SK-N-SH treated with all-trans-retinoic acid at 6 μM for 48 hours (cell line): Measurements from ENCODE around the gene XDH.

Experiments used
- ATAC-seq: fragments of 200-7000 bp; cut with Tn5 transposase; 3 replicates; pipeline ENCODE4 v1.9.1; 2020; ENCODE audit warnings: mild to moderate bottlenecking, moderate library complexity
- CSDC2 ChIP-seq: fragments of 250-450 bp; sonication (Bioruptor Pico); IDR thresholded peaks from 2 replicates; pipeline ENCODE4 v1.5.0; 2020; ENCODE audit warnings: mild to moderate bottlenecking, moderate library complexity
- ESRRG ChIP-seq: fragments of 250-450 bp; sonication (Bioruptor Pico); IDR thresholded peaks from 2 replicates; pipeline ENCODE4 v1.6.1; 2021; ENCODE audit warnings: mild to moderate bottlenecking
- GLIS3 ChIP-seq: fragments of 250-450 bp; sonication (Bioruptor Pico); IDR thresholded peaks from 2 replicates; pipeline ENCODE4 v1.5.0; 2020; ENCODE audit warnings: mild to moderate bottlenecking, moderate library complexity
- ISL1 ChIP-seq: fragments of 250-450 bp; sonication (Bioruptor Pico); IDR thresholded peaks from 2 replicates; pipeline ENCODE4 v2.1.2; 2022; ENCODE audit warnings: mild to moderate bottlenecking, moderate library complexity
- OSR1 ChIP-seq: fragments of 250-450 bp; sonication (Bioruptor Pico); IDR thresholded peaks from 2 replicates; pipeline ENCODE4 v1.8.0; 2022; ENCODE audit warnings: moderate library complexity, mild to moderate bottlenecking, inconsistent platforms
- PATZ1 ChIP-seq: fragments of 250-450 bp; sonication (Bioruptor Pico); IDR thresholded peaks from 2 replicates; pipeline ENCODE4 v1.8.0; 2020; ENCODE audit warnings: mild to moderate bottlenecking, moderate library complexity, borderline replicate concordance
- POU6F1 ChIP-seq: fragments of 250-450 bp; sonication (Bioruptor Pico); IDR thresholded peaks from 2 replicates; pipeline ENCODE4 v1.8.0; 2021; ENCODE audit warnings: low read depth, mild to moderate bottlenecking, moderate library complexity, borderline replicate concordance
- PPARA ChIP-seq: fragments of 250-450 bp; sonication (Bioruptor Pico); IDR thresholded peaks from 2 replicates; pipeline ENCODE4 v1.5.0; 2020; ENCODE audit warnings: mild to moderate bottlenecking, borderline replicate concordance
- RARB ChIP-seq: fragments of 250-450 bp; sonication (Bioruptor Pico); IDR thresholded peaks from 2 replicates; pipeline ENCODE4 v1.8.0; 2021; ENCODE audit warnings: mild to moderate bottlenecking, moderate library complexity
- SNAI2 ChIP-seq: fragments of 250-450 bp; sonication (Bioruptor Pico); IDR thresholded peaks from 2 replicates; pipeline ENCODE4 v1.5.0; 2020; ENCODE audit warnings: mild to moderate bottlenecking, moderate library complexity
- TCF4 ChIP-seq: fragments of 250-450 bp; sonication (Bioruptor Pico); IDR thresholded peaks from 2 replicates; pipeline ENCODE4 v1.8.0; 2021; ENCODE audit warnings: mild to moderate bottlenecking, moderate library complexity, borderline replicate concordance
- ZC3H10 ChIP-seq: fragments of 250-450 bp; sonication (Bioruptor Pico); IDR thresholded peaks from 2 replicates; pipeline ENCODE4 v1.5.1; 2021; ENCODE audit warnings: mild to moderate bottlenecking, moderate library complexity
- ZFP3 ChIP-seq: fragments of 250-450 bp; sonication (Bioruptor Pico); IDR thresholded peaks from 2 replicates; pipeline ENCODE4 v1.5.0; 2020; ENCODE audit warnings: mild to moderate bottlenecking, moderate library complexity
- ZNF565 ChIP-seq: fragments of 450-650 bp; formaldehyde crosslinking; conservative IDR thresholded peaks from 2 replicates; pipeline ENCODE4 v1.5.0; 2020; ENCODE audit warnings: low read depth, mild to moderate bottlenecking, moderate library complexity
- ZNF70 ChIP-seq: fragments of 450-650 bp; formaldehyde crosslinking; IDR thresholded peaks from 2 replicates; pipeline ENCODE4 v1.5.0; 2020; ENCODE audit warnings: mild to moderate bottlenecking, moderate library complexity
- ZNF8 ChIP-seq: fragments of 450-650 bp; formaldehyde crosslinking; IDR thresholded peaks from 2 replicates; pipeline ENCODE4 v1.5.0; 2020; ENCODE audit warnings: mild to moderate bottlenecking, moderate library complexity
- TF ChIP-seq, protein P1 (sequence below): fragments of 250-450 bp; sonication (Bioruptor Pico); IDR thresholded peaks from 2 replicates; pipeline ENCODE4 v1.5.1; 2020; ENCODE audit warnings: low read depth, mild to moderate bottlenecking, moderate library complexity
- TF ChIP-seq, protein P2 (sequence below): fragments of 250-450 bp; sonication (Bioruptor Pico); IDR thresholded peaks from 2 replicates; pipeline ENCODE4 v1.5.0; 2020; ENCODE audit warnings: mild to moderate bottlenecking, moderate library complexity

Gene XDH

GRCh38 chr2:31348618-31349017, 65.9 kb downstream of the XDH start:
- no peak for TF ChIP-seq ZNF70 (CRISPR knock-in tag)
- no peak for TF ChIP-seq PPARA (CRISPR knock-in tag)
- no peak for TF ChIP-seq POU6F1 (CRISPR knock-in tag)
- no peak for TF ChIP-seq RARB (CRISPR knock-in tag)
- TF ChIP-seq ISL1 (CRISPR knock-in tag) = no peak
- TF ChIP-seq ZNF8 (CRISPR knock-in tag) = no peak
- TF ChIP-seq GLIS3 (CRISPR knock-in tag) = no peak
- TF ChIP-seq PATZ1 (CRISPR knock-in tag) = no peak
- TF ChIP-seq, protein P1, sequence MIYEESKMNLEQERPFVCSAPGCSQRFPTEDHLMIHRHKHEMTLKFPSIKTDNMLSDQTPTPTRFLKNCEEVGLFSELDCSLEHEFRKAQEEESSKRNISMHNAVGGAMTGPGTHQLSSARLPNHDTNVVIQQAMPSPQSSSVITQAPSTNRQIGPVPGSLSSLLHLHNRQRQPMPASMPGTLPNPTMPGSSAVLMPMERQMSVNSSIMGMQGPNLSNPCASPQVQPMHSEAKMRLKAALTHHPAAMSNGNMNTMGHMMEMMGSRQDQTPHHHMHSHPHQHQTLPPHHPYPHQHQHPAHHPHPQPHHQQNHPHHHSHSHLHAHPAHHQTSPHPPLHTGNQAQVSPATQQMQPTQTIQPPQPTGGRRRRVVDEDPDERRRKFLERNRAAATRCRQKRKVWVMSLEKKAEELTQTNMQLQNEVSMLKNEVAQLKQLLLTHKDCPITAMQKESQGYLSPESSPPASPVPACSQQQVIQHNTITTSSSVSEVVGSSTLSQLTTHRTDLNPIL = no peak
- no peak for TF ChIP-seq ZNF565 (CRISPR knock-in tag)
- TF ChIP-seq SNAI2 (CRISPR knock-in tag) = no peak
- TF ChIP-seq ZFP3 (CRISPR knock-in tag) = no peak
- ATAC-seq = no peak

GRCh38 chr2:31347750-31348149, 66.8 kb downstream of the XDH start:
- TF ChIP-seq, protein P2, sequence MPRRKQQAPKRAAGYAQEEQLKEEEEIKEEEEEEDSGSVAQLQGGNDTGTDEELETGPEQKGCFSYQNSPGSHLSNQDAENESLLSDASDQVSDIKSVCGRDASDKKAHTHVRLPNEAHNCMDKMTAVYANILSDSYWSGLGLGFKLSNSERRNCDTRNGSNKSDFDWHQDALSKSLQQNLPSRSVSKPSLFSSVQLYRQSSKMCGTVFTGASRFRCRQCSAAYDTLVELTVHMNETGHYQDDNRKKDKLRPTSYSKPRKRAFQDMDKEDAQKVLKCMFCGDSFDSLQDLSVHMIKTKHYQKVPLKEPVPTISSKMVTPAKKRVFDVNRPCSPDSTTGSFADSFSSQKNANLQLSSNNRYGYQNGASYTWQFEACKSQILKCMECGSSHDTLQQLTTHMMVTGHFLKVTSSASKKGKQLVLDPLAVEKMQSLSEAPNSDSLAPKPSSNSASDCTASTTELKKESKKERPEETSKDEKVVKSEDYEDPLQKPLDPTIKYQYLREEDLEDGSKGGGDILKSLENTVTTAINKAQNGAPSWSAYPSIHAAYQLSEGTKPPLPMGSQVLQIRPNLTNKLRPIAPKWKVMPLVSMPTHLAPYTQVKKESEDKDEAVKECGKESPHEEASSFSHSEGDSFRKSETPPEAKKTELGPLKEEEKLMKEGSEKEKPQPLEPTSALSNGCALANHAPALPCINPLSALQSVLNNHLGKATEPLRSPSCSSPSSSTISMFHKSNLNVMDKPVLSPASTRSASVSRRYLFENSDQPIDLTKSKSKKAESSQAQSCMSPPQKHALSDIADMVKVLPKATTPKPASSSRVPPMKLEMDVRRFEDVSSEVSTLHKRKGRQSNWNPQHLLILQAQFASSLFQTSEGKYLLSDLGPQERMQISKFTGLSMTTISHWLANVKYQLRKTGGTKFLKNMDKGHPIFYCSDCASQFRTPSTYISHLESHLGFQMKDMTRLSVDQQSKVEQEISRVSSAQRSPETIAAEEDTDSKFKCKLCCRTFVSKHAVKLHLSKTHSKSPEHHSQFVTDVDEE (CRISPR knock-in tag) = no peak
- peak; percentile 57; the same call in 2 of the 3 replicates for ATAC-seq

DNA sequence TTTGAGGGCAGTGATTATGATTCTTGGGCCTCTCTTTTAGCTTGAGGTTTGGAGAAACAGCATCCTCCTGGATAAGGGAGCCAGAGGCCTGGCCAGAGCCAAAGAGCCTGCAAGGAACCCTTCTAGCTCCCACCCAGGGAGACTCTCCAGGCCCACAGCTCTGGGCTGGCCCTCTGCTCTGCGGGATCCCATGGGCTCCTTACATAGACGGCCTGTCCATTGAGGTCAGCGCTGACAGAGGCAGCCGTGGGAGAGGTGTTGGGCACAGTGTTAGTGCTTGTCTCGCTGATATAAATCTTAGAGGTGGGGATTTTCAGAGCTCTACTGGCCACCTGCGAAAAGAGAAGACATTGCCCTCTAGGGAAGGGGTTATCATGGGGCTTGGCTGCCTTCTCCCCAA, 67.2 kb downstream of the XDH start:
- no peak for ATAC-seq
- TF ChIP-seq RARB (CRISPR knock-in tag) (no peak), PPARA (CRISPR knock-in tag) (no peak), CSDC2 (CRISPR knock-in tag) (no peak)

DNA sequence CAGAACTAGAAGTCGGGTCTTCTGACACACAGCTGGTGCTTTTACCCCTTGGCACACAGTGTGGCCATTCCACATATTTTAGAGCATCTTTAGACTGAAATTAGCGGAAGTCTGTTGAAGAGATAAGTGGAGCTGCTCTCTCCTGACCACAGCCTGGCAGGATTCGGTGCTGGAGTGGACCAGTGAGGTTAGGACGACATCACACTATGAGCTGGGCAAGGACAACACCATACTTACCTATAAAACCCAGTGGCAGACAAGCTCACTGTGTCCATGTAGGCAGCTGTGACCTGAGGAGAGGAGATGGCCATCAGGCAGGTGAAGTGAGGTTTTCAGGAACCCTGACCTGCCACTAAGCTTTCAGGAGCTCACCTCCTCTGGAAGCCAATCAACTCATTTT, 70.1 kb downstream of the XDH start:
- ATAC-seq = no peak
- TF ChIP-seq ZC3H10 (CRISPR knock-in tag) (no peak), TCF4 (no peak), ZNF565 (CRISPR knock-in tag) (no peak), GLIS3 (CRISPR knock-in tag) (no peak), OSR1 (no peak), ESRRG (CRISPR knock-in tag) (no peak), PATZ1 (CRISPR knock-in tag) (no peak), ZFP3 (CRISPR knock-in tag) (no peak), SNAI2 (CRISPR knock-in tag) (no peak)
- TF ChIP-seq, protein P2 (CRISPR knock-in tag) = no peak
